NCI-H526 treated with DMSO at 0.1 percent for 48 hours (cell line): ENCODE measurements around the gene POU2F2.

Experiments
- DNase-seq: peaks from one replicate; lab custom pipeline; 2025; lab: John Stamatoyannopoulos, UW

POU2F2 gene

GRCh38 chr19:42125536-42125935, 6.7 kb downstream of the POU2F2 start:
- no peak for DNase-seq

GRCh38 chr19:42124386-42124901, 7.8 kb downstream of the POU2F2 start:
- no peak for DNase-seq

GRCh38 chr19:42123765-42124164, 8.5 kb downstream of the POU2F2 start:
- DNase-seq, result no peak

- no peak for DNase-seq
Observed at GRCh38 chr19:42122691-42123607, 9.3 kb downstream of the POU2F2 start.

- no peak for DNase-seq
Observed at GRCh38 chr19:42121656-42122069, 10.6 kb downstream of the POU2F2 start.

GRCh38 chr19:42121036-42121621, 11.1 kb downstream of the POU2F2 start:
- no peak for DNase-seq

GRCh38 chr19:42120276-42120980, 11.8 kb downstream of the POU2F2 start:
- DNase-seq, result no peak

GRCh38 chr19:42117076-42117475, 15.2 kb downstream of the POU2F2 start:
- no peak for DNase-seq

GRCh38 chr19:42116308-42117075, 15.8 kb downstream of the POU2F2 start:
- no peak for DNase-seq

- peak; percentile 8 for DNase-seq
Observed at GRCh38 chr19:42115705-42116104, 16.5 kb downstream of the POU2F2 start.

- no peak for DNase-seq
Observed at GRCh38 chr19:42115219-42115618, 17.0 kb downstream of the POU2F2 start.

- DNase-seq, result peak; percentile 93
Observed at GRCh38 chr19:42114412-42114811, 17.8 kb downstream of the POU2F2 start.

- DNase-seq, result peak; percentile 93
Observed at GRCh38 chr19:42113641-42114348, 18.5 kb downstream of the POU2F2 start.

GRCh38 chr19:42111811-42112210, 20.4 kb downstream of the POU2F2 start:
- DNase-seq, result no peak

GRCh38 chr19:42111384-42111783, 20.9 kb downstream of the POU2F2 start:
- no peak for DNase-seq

- DNase-seq, result no peak
Observed at GRCh38 chr19:42110658-42111057, 21.6 kb downstream of the POU2F2 start.

- DNase-seq, result no peak
Observed at GRCh38 chr19:42109896-42110295, 22.4 kb downstream of the POU2F2 start.

GRCh38 chr19:42108527-42109389, 23.5 kb downstream of the POU2F2 start:
- DNase-seq, result peak; percentile 74

GRCh38 chr19:42105368-42105767, 26.9 kb downstream of the POU2F2 start:
- DNase-seq, result no peak

- DNase-seq, result no peak
Observed at GRCh38 chr19:42102877-42103276, 29.4 kb downstream of the POU2F2 start.
